ENCODE data around the gene TMEM131L. TPM values are rescaled to one million over a fixed set of nuclear protein-coding genes. Genes with fewer than 3 reads are reported as not detected.
"Not testable (repeated sequence)": the region's sequence is repeated elsewhere in the genome, so short reads cannot be mapped to it uniquely, and the experiment has no call there.

The TMEM131L gene
- total RNA-seq, 1 donor from 2014 or later, result 7.9 TPM

DNA sequence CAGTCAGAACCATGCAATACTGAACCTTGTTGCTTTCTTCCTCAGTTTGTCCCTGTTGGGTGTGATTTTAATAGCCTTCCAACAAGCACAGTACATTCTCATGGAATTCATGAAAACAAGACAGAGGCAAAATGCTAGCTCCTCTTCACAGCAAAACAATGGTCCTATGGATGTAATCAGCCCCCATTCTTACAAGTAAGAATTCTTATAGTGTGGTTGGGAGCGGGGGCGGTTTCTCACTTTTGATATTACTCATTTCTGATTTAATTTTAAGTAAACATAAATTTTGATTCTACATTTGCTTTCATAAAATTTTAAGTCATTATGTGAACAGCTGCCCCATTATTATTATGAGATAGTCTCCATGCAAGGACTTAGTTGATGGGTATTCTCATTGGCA, 137.1 kb downstream of the TMEM131L start:
- DNase-seq (ENCODE audit: low read depth) (no peak), FAIRE-seq (no peak)
- Histone ChIP-seq H3K36me3 (ENCODE audit: control insufficient read depth, insufficient read depth, low read length) (peaks cover 13% of the 10 kb centered on the region), H3K27me3 (ENCODE audit: control insufficient read depth, insufficient read depth, low read length) (no peaks in the 10 kb centered on the region), H3K4me3 (ENCODE audit: low read depth, low read length) (no peak overlapping the region)
- TF ChIP-seq, protein P1, sequence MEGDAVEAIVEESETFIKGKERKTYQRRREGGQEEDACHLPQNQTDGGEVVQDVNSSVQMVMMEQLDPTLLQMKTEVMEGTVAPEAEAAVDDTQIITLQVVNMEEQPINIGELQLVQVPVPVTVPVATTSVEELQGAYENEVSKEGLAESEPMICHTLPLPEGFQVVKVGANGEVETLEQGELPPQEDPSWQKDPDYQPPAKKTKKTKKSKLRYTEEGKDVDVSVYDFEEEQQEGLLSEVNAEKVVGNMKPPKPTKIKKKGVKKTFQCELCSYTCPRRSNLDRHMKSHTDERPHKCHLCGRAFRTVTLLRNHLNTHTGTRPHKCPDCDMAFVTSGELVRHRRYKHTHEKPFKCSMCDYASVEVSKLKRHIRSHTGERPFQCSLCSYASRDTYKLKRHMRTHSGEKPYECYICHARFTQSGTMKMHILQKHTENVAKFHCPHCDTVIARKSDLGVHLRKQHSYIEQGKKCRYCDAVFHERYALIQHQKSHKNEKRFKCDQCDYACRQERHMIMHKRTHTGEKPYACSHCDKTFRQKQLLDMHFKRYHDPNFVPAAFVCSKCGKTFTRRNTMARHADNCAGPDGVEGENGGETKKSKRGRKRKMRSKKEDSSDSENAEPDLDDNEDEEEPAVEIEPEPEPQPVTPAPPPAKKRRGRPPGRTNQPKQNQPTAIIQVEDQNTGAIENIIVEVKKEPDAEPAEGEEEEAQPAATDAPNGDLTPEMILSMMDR (IDR thresholded peaks at IDR 0.05; ENCODE audit: insufficient read depth, low read length, severe bottlenecking), result no peak

DNA sequence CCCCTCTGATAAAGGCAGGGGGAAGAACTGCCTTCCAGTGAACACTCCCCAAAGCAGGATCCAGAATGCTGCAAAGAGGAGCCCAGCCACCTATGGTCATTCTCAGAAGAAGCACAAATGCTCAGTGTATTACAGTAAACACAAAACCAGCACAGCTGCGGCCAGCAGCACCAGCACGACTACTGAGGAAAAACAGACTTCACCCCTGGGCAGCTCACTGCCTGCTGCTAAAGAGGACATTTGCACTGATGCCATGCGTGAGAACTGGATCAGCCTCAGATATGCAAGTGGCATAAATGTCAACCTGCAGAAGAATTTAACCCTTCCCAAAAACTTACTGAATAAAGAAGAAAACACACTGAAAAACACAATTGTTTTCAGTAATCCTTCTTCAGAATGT, 137.7 kb downstream of the TMEM131L start:
- H3K36me3 ChIP-seq (ENCODE audit: control insufficient read depth, insufficient read depth, low read length), result peaks cover 12% of the 10 kb centered on the region

DNA sequence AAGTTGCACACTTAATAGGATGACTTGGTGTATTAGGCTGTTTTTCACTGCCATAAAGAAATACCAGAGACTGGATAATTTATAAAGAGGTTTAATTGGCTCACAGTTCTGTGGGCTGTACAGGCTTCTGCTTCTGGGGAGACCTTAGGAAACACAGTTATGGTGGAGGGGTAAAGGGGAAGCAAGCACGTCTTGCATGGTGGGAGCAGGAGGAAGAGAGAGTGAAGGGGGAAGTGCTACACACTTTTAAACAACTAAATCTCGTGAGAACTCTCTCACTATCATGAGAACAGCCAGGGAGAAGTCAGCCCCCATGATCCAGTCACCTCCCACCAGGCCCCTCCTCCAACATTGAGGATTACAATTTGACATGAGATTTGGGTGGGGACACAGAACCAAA, 142.9 kb downstream of the TMEM131L start:
- not testable (repeated sequence) for H3K36me3 ChIP-seq (ENCODE audit: control insufficient read depth, insufficient read depth, low read length); FAIRE-seq; H3K27me3 ChIP-seq (ENCODE audit: control insufficient read depth, insufficient read depth, low read length); DNase-seq (ENCODE audit: low read depth); H3K4me3 ChIP-seq (ENCODE audit: low read depth, low read length)

More for the DNA sequence above, 137.7 kb downstream of the TMEM131L start:
- H3K4me3 ChIP-seq (ENCODE audit: low read depth, low read length), result no peak overlapping the region
- peak; percentile 93 for FAIRE-seq
- DNase-seq (ENCODE audit: low read depth), result no peak
- TF ChIP-seq, protein P1 (IDR thresholded peaks at IDR 0.05; ENCODE audit: insufficient read depth, low read length, severe bottlenecking), result no peak
- H3K27me3 ChIP-seq (ENCODE audit: control insufficient read depth, insufficient read depth, low read length), result no peaks in the 10 kb centered on the region

DNA sequence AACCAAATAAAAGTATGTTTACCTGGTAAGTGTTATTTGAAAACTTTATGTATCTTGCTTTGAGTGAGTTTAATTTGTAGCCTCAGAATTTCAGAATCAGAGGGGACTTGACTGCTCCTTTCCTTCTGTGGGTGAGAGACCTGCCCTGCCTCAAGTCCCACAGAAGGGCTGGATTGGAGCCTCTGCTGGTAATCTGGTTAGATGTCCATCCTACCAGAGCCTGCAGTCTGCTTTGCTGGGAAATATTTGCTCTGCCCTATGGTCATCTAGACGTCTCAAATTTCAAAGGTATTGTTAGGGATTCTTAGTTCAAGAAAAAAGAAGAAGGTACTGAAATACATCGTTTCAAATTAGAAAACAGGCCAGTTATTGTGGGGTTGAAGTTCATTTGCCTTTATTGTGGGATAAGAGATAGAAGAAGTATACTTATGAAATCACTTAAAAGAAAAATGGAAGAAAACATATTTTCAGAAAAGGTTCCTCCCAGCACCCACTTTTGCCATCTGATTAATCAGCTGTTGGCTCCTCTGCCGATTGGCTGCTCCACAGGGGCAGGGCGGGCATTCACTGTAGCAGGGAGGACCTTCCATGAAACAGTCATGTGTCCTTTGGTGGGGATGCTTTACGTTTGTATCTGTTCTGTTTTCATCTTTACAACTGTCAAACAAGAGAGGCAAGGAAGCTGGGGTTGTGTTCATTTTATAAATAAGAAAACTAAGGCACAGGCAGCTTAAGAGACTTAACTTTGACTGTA, 144.6 kb downstream of the TMEM131L start:
- TF ChIP-seq, protein P1 (IDR thresholded peaks at IDR 0.05; ENCODE audit: insufficient read depth, low read length, severe bottlenecking), result no peak

DNA sequence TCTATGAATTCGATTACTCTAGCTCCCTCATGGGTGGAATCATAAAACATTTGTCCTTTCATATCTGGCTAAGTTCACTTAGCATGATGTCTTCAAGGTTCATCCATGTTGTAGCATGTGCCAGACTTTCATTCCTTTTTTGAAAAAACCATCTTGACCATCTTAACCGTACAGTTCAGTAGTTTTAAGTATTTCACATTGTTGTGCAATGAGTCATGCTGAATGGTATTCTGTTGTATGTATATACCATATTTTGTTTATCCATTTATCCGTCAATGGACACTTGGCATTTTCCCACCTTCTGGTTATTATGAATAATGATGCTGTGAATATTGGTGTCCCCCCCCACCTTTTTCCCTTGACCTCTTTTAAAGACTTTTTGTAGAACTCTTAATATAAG, 145.5 kb downstream of the TMEM131L start:
- no peak overlapping the region for H3K4me3 ChIP-seq (ENCODE audit: low read depth, low read length)
- H3K27me3 ChIP-seq (ENCODE audit: control insufficient read depth, insufficient read depth, low read length), result no peaks in the 10 kb centered on the region
- DNase-seq (ENCODE audit: low read depth) (peak; percentile 40), FAIRE-seq (no peak)
- H3K36me3 ChIP-seq (ENCODE audit: control insufficient read depth, insufficient read depth, low read length), result no peaks in the 10 kb centered on the region
- TF ChIP-seq, protein P1 (IDR thresholded peaks at IDR 0.05; ENCODE audit: insufficient read depth, low read length, severe bottlenecking), result no peak

More for the DNA sequence above, 144.6 kb downstream of the TMEM131L start:
- Histone ChIP-seq H3K36me3 (ENCODE audit: control insufficient read depth, insufficient read depth, low read length) (peaks cover 2% of the 10 kb centered on the region), H3K4me3 (ENCODE audit: low read depth, low read length) (no peak overlapping the region), H3K27me3 (ENCODE audit: control insufficient read depth, insufficient read depth, low read length) (no peaks in the 10 kb centered on the region)
- no peak for FAIRE-seq
- DNase-seq (ENCODE audit: low read depth), result no peak

DNA sequence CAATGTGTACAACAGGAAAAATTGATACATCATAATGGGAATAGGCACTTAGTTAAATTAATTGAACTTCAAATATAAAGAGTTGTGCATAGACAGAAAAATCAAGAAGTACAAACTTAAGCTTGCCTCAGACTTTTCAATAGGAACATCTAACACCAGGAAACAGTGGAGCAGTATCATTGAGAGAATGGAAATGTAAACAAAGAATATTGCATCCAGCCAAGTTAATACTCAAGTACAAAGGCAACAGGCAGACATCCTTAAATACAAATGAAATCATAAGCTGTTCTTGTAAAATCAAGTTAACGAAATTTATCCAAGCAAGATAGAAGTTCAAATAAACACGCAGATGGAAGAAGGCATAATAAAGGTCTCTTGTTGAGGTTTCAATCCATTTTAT, 146.7 kb downstream of the TMEM131L start:
- DNase-seq (ENCODE audit: low read depth) (no peak), FAIRE-seq (no peak)
- no peaks in the 10 kb centered on the region for H3K27me3 ChIP-seq (ENCODE audit: control insufficient read depth, insufficient read depth, low read length)
- TF ChIP-seq, protein P1 (IDR thresholded peaks at IDR 0.05; ENCODE audit: insufficient read depth, low read length, severe bottlenecking), result no peak
- H3K36me3 ChIP-seq (ENCODE audit: control insufficient read depth, insufficient read depth, low read length), result no peaks in the 10 kb centered on the region
- no peak overlapping the region for H3K4me3 ChIP-seq (ENCODE audit: low read depth, low read length)

Data from bronchial epithelial cell (primary cell).